Astrocyte (in vitro differentiated cells and primary cell): Measurements from ENCODE around the gene PTPRU. TPM values are rescaled to one million over a fixed set of nuclear protein-coding genes. Genes with fewer than 3 reads are reported as not detected.

Experiments used
- DNase-seq: peaks from one replicate; pipeline ENCODE4 v3.0.0-alpha.2; 2010; ENCODE audit warnings: low read depth
- FAIRE-seq: peaks from 2 replicates; lab custom pipeline; 2011; peaks lifted over from hg19 to GRCh38; lab: Jason Lieb, UNC
- H2AFZ ChIP-seq: 2 replicates; pipeline ENCODE4 v1.6.0; 2012; ENCODE audit warnings: low read depth, low read length, inconsistent platforms
- H3K27ac ChIP-seq: 2 replicates; pipeline ENCODE4 v1.5.1; 2011; ENCODE audit warnings: low read depth, low read length, inconsistent platforms
- H3K27me3 ChIP-seq: 2 replicates; pipeline ENCODE4 v1.6.0; 2011; ENCODE audit warnings: low read length, inconsistent platforms; ENCODE audit not compliant: insufficient read depth
- H3K36me3 ChIP-seq: 2 replicates; pipeline ENCODE4 v1.5.1; 2011; ENCODE audit warnings: low read length, inconsistent platforms; ENCODE audit not compliant: insufficient read depth
- H3K4me1 ChIP-seq: 2 replicates; pipeline ENCODE4 v1.5.1; 2011; ENCODE audit warnings: low read length, inconsistent platforms; ENCODE audit not compliant: insufficient read depth
- H3K4me2 ChIP-seq: 2 replicates; pipeline ENCODE4 v1.6.0; 2012; ENCODE audit warnings: low read length, inconsistent platforms
- H3K4me3 ChIP-seq: 2 replicates; pipeline ENCODE4 v1.5.1; 2011; ENCODE audit warnings: low read depth, mild to moderate bottlenecking, low read length, inconsistent platforms; ENCODE audit not compliant: insufficient read depth
- H3K79me2 ChIP-seq: 2 replicates; pipeline ENCODE4 v1.6.0; 2012; ENCODE audit warnings: mild to moderate bottlenecking, low read length, inconsistent platforms; ENCODE audit not compliant: insufficient read depth
- H3K9ac ChIP-seq: 2 replicates; pipeline ENCODE4 v1.6.0; 2012; ENCODE audit warnings: mild to moderate bottlenecking, low read length, inconsistent platforms
- H3K9me3 ChIP-seq: 2 replicates; pipeline ENCODE4 v1.5.1; 2012; ENCODE audit warnings: low read depth, mild to moderate bottlenecking, low read length, inconsistent platforms; ENCODE audit not compliant: insufficient read depth
- H4K20me1 ChIP-seq: 2 replicates; pipeline ENCODE4 v1.6.0; 2012; ENCODE audit warnings: low read length, inconsistent platforms; ENCODE audit not compliant: insufficient read depth
- H3K27ac Mint-ChIP-seq: one replicate; pipeline ENCODE4 v1.8.0; 2021; ENCODE audit warnings: mild to moderate bottlenecking, mixed read lengths; ENCODE audit not compliant: unreplicated experiment
- H3K27me3 Mint-ChIP-seq: one replicate; pipeline ENCODE4 v1.8.0; 2021; ENCODE audit warnings: low read depth, mixed read lengths; ENCODE audit not compliant: unreplicated experiment
- H3K36me3 Mint-ChIP-seq: one replicate; pipeline ENCODE4 v1.8.0; 2021; ENCODE audit warnings: low read depth, mixed read lengths; ENCODE audit not compliant: unreplicated experiment
- H3K4me1 Mint-ChIP-seq: one replicate; pipeline ENCODE4 v1.8.0; 2021; ENCODE audit warnings: low read depth, mixed read lengths; ENCODE audit not compliant: unreplicated experiment
- H3K4me3 Mint-ChIP-seq: one replicate; pipeline ENCODE4 v1.8.0; 2021; ENCODE audit warnings: mild to moderate bottlenecking, moderate library complexity, mixed read lengths; ENCODE audit not compliant: unreplicated experiment
- H3K9me3 Mint-ChIP-seq: one replicate; pipeline ENCODE4 v1.8.0; 2021; ENCODE audit warnings: mild to moderate bottlenecking, mixed read lengths; ENCODE audit not compliant: unreplicated experiment
- EZH2 ChIP-seq: IDR thresholded peaks from 2 replicates; pipeline ENCODE4 v1.6.1; 2012; ENCODE audit warnings: mild to moderate bottlenecking, low read length, inconsistent platforms; ENCODE audit not compliant: insufficient read depth
- total RNA-seq: library from RNA; stranded (reverse); gene quantifications from 2 replicates; pipeline ENCODE4 v1.2.1, GENCODE V29; 2021
- TF ChIP-seq, protein P1 (sequence below): IDR thresholded peaks from 2 replicates; pipeline ENCODE4 v1.5.1; 2011; ENCODE audit warnings: low read depth, mild to moderate bottlenecking, inconsistent platforms, low read length, moderate library complexity; ENCODE audit not compliant: insufficient read depth

Gene PTPRU
- total RNA-seq, 1 donor from 2014 or later = 36.6 TPM

DNA sequence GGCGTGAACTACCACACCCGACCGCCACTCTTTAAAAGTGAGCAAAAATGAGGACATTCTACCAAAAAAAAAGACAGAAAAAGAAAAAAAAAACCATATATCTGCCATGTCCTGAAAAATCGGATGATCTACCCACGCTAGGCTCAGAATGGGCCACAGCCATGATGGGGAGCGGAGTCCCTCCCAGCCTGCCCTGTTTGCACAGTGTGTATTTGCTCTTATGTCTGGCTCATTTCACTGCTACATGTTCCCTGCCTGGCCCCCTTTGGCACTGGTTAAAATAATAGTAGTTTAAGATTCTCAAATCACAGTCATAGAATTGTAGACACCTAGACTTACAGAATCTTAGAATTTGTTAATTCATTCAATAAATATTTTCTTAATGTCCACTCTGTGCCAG lies 121.9 kb downstream of the PTPRU start:
- Histone ChIP-seq H3K79me2 (no peaks in the 10 kb centered on the region), H3K27ac (no peak overlapping the region), H3K4me1 (no peaks in the 10 kb centered on the region), H4K20me1 (no peaks in the 10 kb centered on the region), H3K27me3 (peaks cover 11% of the 10 kb centered on the region), H2AFZ (no peak overlapping the region), H3K9me3 (no peaks in the 10 kb centered on the region), H3K9ac (no peak overlapping the region), H3K4me3 (no peak overlapping the region), H3K4me2 (no peak overlapping the region), H3K36me3 (no peaks in the 10 kb centered on the region)
- no peaks in the 10 kb centered on the region for H3K4me1 Mint-ChIP-seq
- TF ChIP-seq, protein P1, sequence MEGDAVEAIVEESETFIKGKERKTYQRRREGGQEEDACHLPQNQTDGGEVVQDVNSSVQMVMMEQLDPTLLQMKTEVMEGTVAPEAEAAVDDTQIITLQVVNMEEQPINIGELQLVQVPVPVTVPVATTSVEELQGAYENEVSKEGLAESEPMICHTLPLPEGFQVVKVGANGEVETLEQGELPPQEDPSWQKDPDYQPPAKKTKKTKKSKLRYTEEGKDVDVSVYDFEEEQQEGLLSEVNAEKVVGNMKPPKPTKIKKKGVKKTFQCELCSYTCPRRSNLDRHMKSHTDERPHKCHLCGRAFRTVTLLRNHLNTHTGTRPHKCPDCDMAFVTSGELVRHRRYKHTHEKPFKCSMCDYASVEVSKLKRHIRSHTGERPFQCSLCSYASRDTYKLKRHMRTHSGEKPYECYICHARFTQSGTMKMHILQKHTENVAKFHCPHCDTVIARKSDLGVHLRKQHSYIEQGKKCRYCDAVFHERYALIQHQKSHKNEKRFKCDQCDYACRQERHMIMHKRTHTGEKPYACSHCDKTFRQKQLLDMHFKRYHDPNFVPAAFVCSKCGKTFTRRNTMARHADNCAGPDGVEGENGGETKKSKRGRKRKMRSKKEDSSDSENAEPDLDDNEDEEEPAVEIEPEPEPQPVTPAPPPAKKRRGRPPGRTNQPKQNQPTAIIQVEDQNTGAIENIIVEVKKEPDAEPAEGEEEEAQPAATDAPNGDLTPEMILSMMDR = no peak
- no peak for TF ChIP-seq EZH2
- FAIRE-seq = no peak
- H3K9me3 Mint-ChIP-seq = peaks cover 4% of the 10 kb centered on the region
- H3K4me3 Mint-ChIP-seq = no peak overlapping the region
- H3K36me3 Mint-ChIP-seq = peaks cover 2% of the 10 kb centered on the region
- H3K27me3 Mint-ChIP-seq = peaks cover 33% of the 10 kb centered on the region
- no peak for DNase-seq
- no peak overlapping the region for H3K27ac Mint-ChIP-seq

DNA sequence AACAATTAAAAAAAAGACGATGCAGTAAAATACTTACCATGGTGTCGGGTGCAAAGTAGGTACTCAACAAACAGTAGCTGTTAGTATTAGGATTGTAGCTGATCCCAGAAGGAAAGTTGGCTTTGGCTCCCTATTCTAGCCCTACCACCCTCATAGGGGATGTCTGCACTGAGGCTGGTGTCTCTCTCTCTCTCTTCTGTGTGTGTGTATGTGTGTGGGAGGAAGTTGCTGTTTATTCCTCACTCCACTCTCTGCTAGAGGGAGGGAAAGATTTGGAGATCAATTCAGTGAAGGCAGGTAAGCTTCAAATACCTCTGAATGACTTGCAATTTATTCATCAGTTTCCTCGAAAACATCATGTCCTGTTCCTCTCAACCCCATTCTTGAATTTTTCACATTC lies 124.4 kb downstream of the PTPRU start:
- peaks cover 42% of the 10 kb centered on the region for H3K27me3 Mint-ChIP-seq
- no peaks in the 10 kb centered on the region for H3K36me3 Mint-ChIP-seq
- peaks cover 11% of the 10 kb centered on the region for H3K27me3 ChIP-seq
- H3K27ac ChIP-seq = no peak overlapping the region
- no peak overlapping the region for H3K4me3 ChIP-seq
- no peaks in the 10 kb centered on the region for H4K20me1 ChIP-seq
- TF ChIP-seq EZH2 = no peak
- TF ChIP-seq, protein P1 = no peak
- H3K79me2 ChIP-seq = no peaks in the 10 kb centered on the region
- no peak overlapping the region for H3K27ac Mint-ChIP-seq
- H3K4me3 Mint-ChIP-seq = no peak overlapping the region
- no peaks in the 10 kb centered on the region for H3K36me3 ChIP-seq
- H3K4me1 Mint-ChIP-seq = no peaks in the 10 kb centered on the region
- H3K9ac ChIP-seq = no peak overlapping the region
- H3K9me3 ChIP-seq = no peaks in the 10 kb centered on the region
- FAIRE-seq = no peak
- no peak overlapping the region for H2AFZ ChIP-seq
- H3K4me2 ChIP-seq = no peak overlapping the region
- no peaks in the 10 kb centered on the region for H3K4me1 ChIP-seq
- DNase-seq = no peak
- H3K9me3 Mint-ChIP-seq = peaks cover 2% of the 10 kb centered on the region

DNA sequence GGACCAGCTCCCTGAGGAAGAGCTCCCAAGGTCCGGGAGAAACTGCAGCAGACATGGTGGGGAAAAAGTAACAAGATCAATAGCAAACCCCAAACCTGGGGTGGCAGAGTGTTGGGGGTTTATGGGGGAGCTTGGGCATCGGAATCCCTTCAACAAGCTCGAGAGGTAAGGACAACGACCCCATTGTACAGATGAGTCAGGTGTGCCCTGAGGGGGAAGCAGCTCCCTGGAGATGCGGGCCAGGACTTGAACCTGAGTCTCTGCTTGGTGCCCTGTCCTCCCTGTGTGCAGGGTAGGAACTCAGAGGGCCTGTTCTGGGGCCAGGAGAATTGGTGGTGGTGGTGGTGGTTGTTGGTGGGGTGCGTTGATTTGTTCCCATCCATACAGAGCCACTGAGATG lies 125.4 kb downstream of the PTPRU start:
- Histone ChIP-seq H3K4me3 (no peak overlapping the region), H3K79me2 (no peaks in the 10 kb centered on the region), H3K4me1 (no peaks in the 10 kb centered on the region), H3K27me3 (peaks cover 11% of the 10 kb centered on the region), H3K9me3 (no peaks in the 10 kb centered on the region), H3K4me2 (no peak overlapping the region), H3K9ac (no peak overlapping the region), H3K36me3 (no peaks in the 10 kb centered on the region), H3K27ac (no peak overlapping the region), H2AFZ (no peak overlapping the region), H4K20me1 (no peaks in the 10 kb centered on the region)
- DNase-seq (no peak), FAIRE-seq (no peak)
- H3K27ac Mint-ChIP-seq = no peak overlapping the region
- no peak overlapping the region for H3K4me3 Mint-ChIP-seq
- no peaks in the 10 kb centered on the region for H3K36me3 Mint-ChIP-seq
- H3K27me3 Mint-ChIP-seq = peaks cover 37% of the 10 kb centered on the region
- H3K4me1 Mint-ChIP-seq = no peaks in the 10 kb centered on the region
- peaks cover 4% of the 10 kb centered on the region for H3K9me3 Mint-ChIP-seq
- no peak for TF ChIP-seq EZH2
- TF ChIP-seq, protein P1 = no peak
